H9 (cell line): ENCODE results near the gene CREB1. TPM values are rescaled to one million over a fixed set of nuclear protein-coding genes. Genes with fewer than 3 reads are reported as not detected.
A peak's percentile ranks its signal among the peaks of the same experiment; 100 is the strongest.

Experiments
- DNase-seq: peaks from one replicate; pipeline ENCODE4 v3.0.0-alpha.2; 2017
- H2AFZ ChIP-seq: one replicate; pipeline ENCODE4 v1.6.1; 2013; ENCODE audit warnings: mild to moderate bottlenecking, low read length, control low read depth, moderate library complexity
- H2AK5ac ChIP-seq: 2 replicates; pipeline ENCODE4 v1.6.1; 2013; ENCODE audit warnings: low read length, control low read depth, mixed read lengths; ENCODE audit not compliant: insufficient read length
- H2BK120ac ChIP-seq: one replicate; pipeline ENCODE4 v1.6.1; 2013; ENCODE audit warnings: low read depth, mild to moderate bottlenecking, low read length, control low read depth, inconsistent platforms; ENCODE audit not compliant: poor library complexity, severe bottlenecking
- H2BK12ac ChIP-seq: 2 replicates; pipeline ENCODE4 v1.6.1; 2013; ENCODE audit warnings: low read length, control low read depth, mixed read lengths, low read depth; ENCODE audit not compliant: insufficient read length
- H2BK15ac ChIP-seq: 2 replicates; pipeline ENCODE4 v1.6.1; 2013; ENCODE audit warnings: low read depth, low read length, control low read depth
- H2BK20ac ChIP-seq: one replicate; pipeline ENCODE4 v1.6.1; 2013; ENCODE audit warnings: low read depth, mild to moderate bottlenecking, low read length, control low read depth, inconsistent platforms; ENCODE audit not compliant: poor library complexity, severe bottlenecking
- H2BK5ac ChIP-seq: 2 replicates; pipeline ENCODE4 v1.6.1; 2013; ENCODE audit warnings: low read length, control low read depth, mixed read lengths; ENCODE audit not compliant: insufficient read length
- H3K14ac ChIP-seq: 2 replicates; pipeline ENCODE4 v1.6.1; 2013; ENCODE audit warnings: low read length, control low read depth; ENCODE audit not compliant: insufficient read depth
- H3K18ac ChIP-seq: 2 replicates; pipeline ENCODE4 v1.6.1; 2013; ENCODE audit warnings: low read depth, mild to moderate bottlenecking, mixed read lengths, low read length, control low read depth; ENCODE audit not compliant: insufficient read length
- H3K23ac ChIP-seq: 2 replicates; pipeline ENCODE4 v1.6.1; 2013; ENCODE audit warnings: low read length, control low read depth, mixed read lengths, low read depth; ENCODE audit not compliant: insufficient read length
- H3K23me2 ChIP-seq: 2 replicates; pipeline ENCODE4 v1.6.1; 2013; ENCODE audit warnings: low read depth, mild to moderate bottlenecking, mixed read lengths, low read length, control low read depth; ENCODE audit not compliant: insufficient read length, poor library complexity, severe bottlenecking
- H3K27ac ChIP-seq: 2 replicates; pipeline ENCODE4 v1.5.1; 2013; ENCODE audit warnings: low read length, control low read depth, mixed read lengths, low read depth; ENCODE audit not compliant: insufficient read length
- H3K27me3 ChIP-seq: 2 replicates; pipeline ENCODE4 v1.6.1; 2013; ENCODE audit warnings: low read length, control low read depth, inconsistent platforms; ENCODE audit not compliant: insufficient read depth
- H3K4ac ChIP-seq: 2 replicates; pipeline ENCODE4 v1.6.1; 2013; ENCODE audit warnings: low read depth, mild to moderate bottlenecking, control low read depth, inconsistent platforms, low read length, moderate library complexity
- H3K4me1 ChIP-seq: 2 replicates; pipeline ENCODE4 v1.6.1; 2013; ENCODE audit warnings: low read length, control low read depth, inconsistent platforms; ENCODE audit not compliant: insufficient read depth
- H3K4me2 ChIP-seq: 2 replicates; pipeline ENCODE4 v1.6.1; 2013; ENCODE audit warnings: low read length, control low read depth, mixed read lengths; ENCODE audit not compliant: insufficient read length, insufficient read depth
- H3K56ac ChIP-seq: 2 replicates; pipeline ENCODE4 v1.6.1; 2013; ENCODE audit warnings: low read depth, mild to moderate bottlenecking, mixed read lengths, low read length, control low read depth; ENCODE audit not compliant: insufficient read length
- H3K79me1 ChIP-seq: 2 replicates; pipeline ENCODE4 v1.6.1; 2013; ENCODE audit warnings: low read depth, mild to moderate bottlenecking, moderate library complexity, low read length, control low read depth, inconsistent platforms; ENCODE audit not compliant: insufficient read depth, poor library complexity, severe bottlenecking
- H3K79me2 ChIP-seq: 2 replicates; pipeline ENCODE4 v1.6.1; 2013; ENCODE audit warnings: low read length, control low read depth, inconsistent platforms; ENCODE audit not compliant: insufficient read depth
- H3K9ac ChIP-seq: 2 replicates; pipeline ENCODE4 v1.6.1; 2013; ENCODE audit warnings: low read length, control low read depth, mixed read lengths; ENCODE audit not compliant: insufficient read length; ENCODE audit errors: extremely low read depth
- H3K9me3 ChIP-seq: one replicate; pipeline ENCODE4 v1.6.1; 2013; ENCODE audit warnings: low read depth, low read length, inconsistent platforms; ENCODE audit not compliant: control insufficient read depth
- H3T11ph ChIP-seq: one replicate; pipeline ENCODE4 v1.6.1; 2013; ENCODE audit warnings: mild to moderate bottlenecking, low read length, control low read depth, inconsistent platforms
- H4K20me1 ChIP-seq: one replicate; pipeline ENCODE4 v1.6.1; 2013; ENCODE audit not compliant: control insufficient read depth, insufficient read length, insufficient read depth
- H4K5ac ChIP-seq: 2 replicates; pipeline ENCODE4 v1.6.1; 2013; ENCODE audit warnings: low read depth, mild to moderate bottlenecking, mixed read lengths, low read length, control low read depth; ENCODE audit not compliant: insufficient read length
- H4K8ac ChIP-seq: replicated peaks from 2 replicates; pipeline ENCODE4 v1.6.1; 2013; ENCODE audit warnings: low read length, control low read depth, mixed read lengths, low read depth; ENCODE audit not compliant: insufficient read length
- H4K91ac ChIP-seq: 2 replicates; pipeline ENCODE4 v1.6.1; 2013; ENCODE audit warnings: low read depth, mild to moderate bottlenecking, moderate library complexity, mixed read lengths, low read length, control low read depth; ENCODE audit not compliant: insufficient read length
- H3K27ac Mint-ChIP-seq, 3 experiments: 2 replicates in 2 of 3; 3 replicates in 1 of 3; pipeline ENCODE4 v1.8.0; 2020 to 2021; ENCODE audit warnings: mixed read lengths in 3 of 3, mild to moderate bottlenecking in 1 of 3, moderate library complexity in 1 of 3
- H3K27me3 Mint-ChIP-seq: 2 replicates; pipeline ENCODE4 v1.8.0; 2021; ENCODE audit warnings: low read depth, mild to moderate bottlenecking, moderate library complexity, mixed read lengths
- H3K36me3 Mint-ChIP-seq, 3 experiments: 2 replicates in 2 of 3; 3 replicates in 1 of 3; pipeline ENCODE4 v1.8.0; 2020 to 2021; ENCODE audit warnings: low read depth in 3 of 3, mixed read lengths in 3 of 3; ENCODE audit not compliant: insufficient read depth in 1 of 3
- H3K4me1 Mint-ChIP-seq, 2 experiments: 2 replicates each; pipeline ENCODE4 v1.8.0; 2020; ENCODE audit warnings: mixed read lengths in 2 of 2
- H3K4me3 Mint-ChIP-seq, 2 experiments: 2 replicates in 1 of 2; 3 replicates in 1 of 2; pipeline ENCODE4 v1.8.0; 2020 to 2021; ENCODE audit warnings: mild to moderate bottlenecking in 2 of 2, mixed read lengths in 2 of 2, moderate library complexity in 1 of 2
- H3K9me3 Mint-ChIP-seq, 2 experiments: 2 replicates in 1 of 2; 3 replicates in 1 of 2; pipeline ENCODE4 v1.8.0; 2020; ENCODE audit warnings: mild to moderate bottlenecking in 2 of 2, mixed read lengths in 2 of 2, moderate library complexity in 1 of 2
- WGBS: extraction: QIAGEN DNeasy Blood & Tissue Kit; methylation state at CpG from one replicate; pipeline ENCODE4 v1.1.7; 2013; ENCODE audit warnings: missing lambda C conversion rate, low lambda C conversion rate, mixed read lengths; ENCODE audit not compliant: insufficient read length; ENCODE audit errors: extremely low coverage; 5-methylcytosine and 5-hydroxymethylcytosine counted together
- total RNA-seq: library from RNA; stranded (reverse); gene quantifications from 2 replicates; pipeline ENCODE4 v1.2.1, GENCODE V29; 2021
- TF ChIP-seq, protein P1 (sequence below): fragments of 200-600 bp; sonication (generic); conservative IDR thresholded peaks from 3 replicates; pipeline ENCODE4 v1.8.0; 2021; ENCODE audit warnings: antibody characterized with exemption, mild to moderate bottlenecking

Gene CREB1
- total RNA-seq, 1 experiment from 2014 or later = 103 TPM

DNA sequence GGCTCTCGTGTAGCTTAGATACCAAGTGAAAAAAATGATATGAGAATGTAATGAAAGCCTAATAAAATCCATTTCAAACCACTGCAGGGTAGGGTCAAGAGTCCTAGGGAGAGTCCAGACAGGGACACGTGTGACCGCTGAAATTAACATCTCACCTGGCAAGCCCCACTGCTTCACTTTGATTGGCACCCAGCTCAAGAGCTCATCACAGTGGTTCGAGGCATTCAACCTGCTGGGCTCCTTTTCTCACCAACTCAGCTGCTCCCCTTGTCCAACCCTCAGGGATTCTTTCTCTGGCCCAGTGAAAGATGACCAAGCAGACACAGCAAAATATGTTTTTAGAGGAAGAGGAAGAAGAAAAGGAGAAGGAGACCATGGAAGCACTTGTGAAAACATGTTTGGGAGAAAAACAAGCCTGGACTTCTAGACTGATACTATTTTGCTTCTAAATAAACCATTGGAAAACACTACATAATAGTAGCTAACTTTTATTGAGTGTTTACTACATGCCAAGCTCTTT is 49.2 kb upstream of the CREB1 start:
- no peak for DNase-seq
- WGBS = no CpG with 5 or more reads among the region's 4 CpGs
- Histone ChIP-seq H2AFZ (no peak overlapping the region), H2BK20ac (no peak overlapping the region), H3K23ac (no peak overlapping the region), H4K8ac (no peak overlapping the region), H3K79me2 (no peaks in the 10 kb centered on the region), H3K27ac (no peak overlapping the region), H3K4ac (no peak overlapping the region), H3K14ac (no peak overlapping the region), H3K4me2 (no peak overlapping the region), H2BK120ac (no peak overlapping the region), H3K23me2 (no peaks in the 10 kb centered on the region), H2AK5ac (no peak overlapping the region), H2BK15ac (no peak overlapping the region), H4K20me1 (no peaks in the 10 kb centered on the region), H3K27me3 (no peaks in the 10 kb centered on the region), H3K9ac (no peak overlapping the region), H4K91ac (no peak overlapping the region), H3K79me1 (no peaks in the 10 kb centered on the region), H3K4me1 (peaks cover 3% of the 10 kb centered on the region; the same call in 1 of the 2 replicates), H3K18ac (no peak overlapping the region), H2BK12ac (no peak overlapping the region), H2BK5ac (no peak overlapping the region), H4K5ac (no peak overlapping the region), H3K9me3 (no peaks in the 10 kb centered on the region), H3K56ac (no peak overlapping the region), H3T11ph (no peak overlapping the region)
- Mint-ChIP-seq H3K4me3 (no peak overlapping the region), H3K27ac (peak overlapping the region in 1 of 3 experiments; percentile 46; a peak in 1 of 7 replicates), H3K9me3 (no peaks in the 10 kb centered on the region), H3K4me1 (peaks cover 20 to 31% of the 10 kb centered on the region in 2 experiments), H3K27me3 (no peaks in the 10 kb centered on the region), H3K36me3 (no peaks in the 10 kb centered on the region)
- TF ChIP-seq, protein P1, sequence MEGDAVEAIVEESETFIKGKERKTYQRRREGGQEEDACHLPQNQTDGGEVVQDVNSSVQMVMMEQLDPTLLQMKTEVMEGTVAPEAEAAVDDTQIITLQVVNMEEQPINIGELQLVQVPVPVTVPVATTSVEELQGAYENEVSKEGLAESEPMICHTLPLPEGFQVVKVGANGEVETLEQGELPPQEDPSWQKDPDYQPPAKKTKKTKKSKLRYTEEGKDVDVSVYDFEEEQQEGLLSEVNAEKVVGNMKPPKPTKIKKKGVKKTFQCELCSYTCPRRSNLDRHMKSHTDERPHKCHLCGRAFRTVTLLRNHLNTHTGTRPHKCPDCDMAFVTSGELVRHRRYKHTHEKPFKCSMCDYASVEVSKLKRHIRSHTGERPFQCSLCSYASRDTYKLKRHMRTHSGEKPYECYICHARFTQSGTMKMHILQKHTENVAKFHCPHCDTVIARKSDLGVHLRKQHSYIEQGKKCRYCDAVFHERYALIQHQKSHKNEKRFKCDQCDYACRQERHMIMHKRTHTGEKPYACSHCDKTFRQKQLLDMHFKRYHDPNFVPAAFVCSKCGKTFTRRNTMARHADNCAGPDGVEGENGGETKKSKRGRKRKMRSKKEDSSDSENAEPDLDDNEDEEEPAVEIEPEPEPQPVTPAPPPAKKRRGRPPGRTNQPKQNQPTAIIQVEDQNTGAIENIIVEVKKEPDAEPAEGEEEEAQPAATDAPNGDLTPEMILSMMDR = no peak
